CD8-positive, alpha-beta memory T cell (primary cell): ENCODE data around the gene PPP1R2. TPM values are rescaled to one million over a fixed set of nuclear protein-coding genes. Genes with fewer than 3 reads are reported as not detected.

Experiments
- CTCF ChIA-PET: fragments of 350-600 bp; sonication (Branson Sonifier 250); formaldehyde crosslinking; loops from one replicate; lab custom pipeline; 2021; ENCODE audit warnings: antibody characterized with exemption; lab: Charles Lee
- POLR2A ChIA-PET: fragments of 350-600 bp; sonication (Branson Sonifier 250); formaldehyde crosslinking; loops from one replicate; lab custom pipeline; 2021; ENCODE audit warnings: antibody characterized with exemption; lab: Charles Lee
- DNase-seq, 5 donors: peaks; one replicate each; pipeline versions ENCODE4 v3.0.0 to v3.0.0-alpha.2; 2020 to 2022; ENCODE audit warnings: mixed read lengths in 1 of 5
- H3K27ac ChIP-seq: one replicate; pipeline ENCODE4 v1.7.0; 2013; ENCODE audit warnings: low read depth, mild to moderate bottlenecking, low read length, moderate library complexity
- H3K27me3 ChIP-seq: 2 replicates; pipeline ENCODE4 v1.7.0; 2013; ENCODE audit warnings: low read length, mild to moderate bottlenecking; ENCODE audit not compliant: insufficient read depth, poor library complexity, severe bottlenecking
- H3K36me3 ChIP-seq: 2 replicates; pipeline ENCODE4 v1.7.0; 2013; ENCODE audit warnings: mild to moderate bottlenecking, low read length, moderate library complexity; ENCODE audit not compliant: insufficient read depth
- H3K4me1 ChIP-seq: 2 replicates; pipeline ENCODE4 v1.7.0; 2013; ENCODE audit warnings: mild to moderate bottlenecking, low read length, moderate library complexity; ENCODE audit not compliant: insufficient read depth
- H3K4me3 ChIP-seq: 2 replicates; pipeline ENCODE4 v1.7.0; 2013; ENCODE audit warnings: mild to moderate bottlenecking, low read length
- H3K9me3 ChIP-seq: 2 replicates; pipeline ENCODE4 v1.7.0; 2013; ENCODE audit warnings: mild to moderate bottlenecking, low read length
- H3K27ac Mint-ChIP-seq, 8 donors: one replicate each; pipeline ENCODE4 v1.8.0; 2020 to 2021; ENCODE audit warnings: mixed read lengths in 8 of 8, mild to moderate bottlenecking in 6 of 8, inconsistent platforms in 3 of 8, moderate library complexity in 3 of 8
- H3K27me3 Mint-ChIP-seq, 2 donors: one replicate each; pipeline ENCODE4 v1.8.0; 2020 to 2021; ENCODE audit warnings: mixed read lengths in 2 of 2, mild to moderate bottlenecking in 1 of 2, moderate library complexity in 1 of 2
- H3K36me3 Mint-ChIP-seq, 3 donors: one replicate each; pipeline ENCODE4 v1.8.0; 2020 to 2021; ENCODE audit warnings: mixed read lengths in 3 of 3, inconsistent platforms in 1 of 3, mild to moderate bottlenecking in 1 of 3
- H3K4me1 Mint-ChIP-seq, 3 donors: one replicate each; pipeline ENCODE4 v1.8.0; 2020 to 2021; ENCODE audit warnings: mixed read lengths in 3 of 3, inconsistent platforms in 1 of 3, mild to moderate bottlenecking in 1 of 3
- H3K4me3 Mint-ChIP-seq, 7 donors: one replicate each; pipeline ENCODE4 v1.8.0; 2020 to 2021; ENCODE audit warnings: mixed read lengths in 7 of 7, mild to moderate bottlenecking in 6 of 7, moderate library complexity in 4 of 7, inconsistent platforms in 2 of 7
- H3K9me3 Mint-ChIP-seq, 5 donors: one replicate each; pipeline ENCODE4 v1.8.0; 2020 to 2022; ENCODE audit warnings: mixed read lengths in 5 of 5, mild to moderate bottlenecking in 3 of 5, moderate library complexity in 2 of 5, inconsistent platforms in 1 of 5
- polyA plus RNA-seq: library from polyadenylated mRNA; unstranded; fragments of 300-500 nt; fragmentation: Illumina TruSeq; gene quantifications from one replicate; pipeline ENCODE4 v1.2.3, GENCODE V29; 2021
- total RNA-seq, 2 experiments: library from RNA; stranded (reverse); gene quantifications; one replicate each; pipeline ENCODE4 v1.2.3, GENCODE V29; 2021

PPP1R2 gene
- total and polyA plus RNA-seq, 3 experiments from 2014 or later: 106 to 209 (median 109) TPM

DNA sequence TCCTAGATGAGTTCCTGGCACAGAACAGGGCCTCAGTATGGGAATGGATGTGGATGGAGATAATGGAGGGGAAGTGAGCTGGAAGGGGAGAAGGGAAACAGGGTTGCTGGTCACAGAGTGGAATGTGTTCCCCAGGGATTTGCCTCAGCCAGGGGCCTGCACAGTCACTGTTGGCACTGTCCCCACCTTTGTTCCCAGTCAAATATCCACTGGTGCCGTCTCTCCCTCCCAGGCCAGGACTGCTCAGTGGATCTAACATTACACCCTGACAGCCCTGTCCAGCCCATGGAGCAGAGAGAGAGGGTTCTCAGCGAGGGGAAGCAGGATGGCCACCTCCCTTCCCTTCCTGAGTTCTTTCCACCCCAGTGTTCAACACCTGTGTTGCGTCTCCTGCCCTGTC is 1.5 kb upstream of the PPP1R2 start:
- peaks cover 70% of the 10 kb centered on the region for H3K4me1 ChIP-seq
- H3K9me3 ChIP-seq: no peaks in the 10 kb centered on the region
- no peak for DNase-seq
- ChIA-PET CTCF (interaction anchor here (3.8 kb wide), 1 partner anchor 274 kb away, joined by 24 read pairs; the partner anchor contains the start of gene XXYLT1), POLR2A (no interaction called here)
- peak overlapping the region in 7 of 8 donors; percentile 84 to 97 (median 93) for H3K27ac Mint-ChIP-seq
- no peaks in the 10 kb centered on the region for H3K27me3 ChIP-seq
- no peaks in the 10 kb centered on the region for H3K36me3 ChIP-seq
- peaks cover 72 to 78% (median 77%) of the 10 kb centered on the region in 3 donors for H3K4me1 Mint-ChIP-seq
- no peak overlapping the region for H3K27ac ChIP-seq
- peaks cover 0 to 30% (median under 1%) of the 10 kb centered on the region in 3 donors for H3K36me3 Mint-ChIP-seq
- no peaks in the 10 kb centered on the region for H3K9me3 Mint-ChIP-seq
- H3K4me3 Mint-ChIP-seq: peak overlapping the region; percentile 85 to 98 (median 95)
- no peak overlapping the region for H3K4me3 ChIP-seq
- H3K27me3 Mint-ChIP-seq: no peaks in the 10 kb centered on the region

- Histone ChIP-seq H3K27ac (no peak overlapping the region), H3K9me3 (no peaks in the 10 kb centered on the region), H3K4me1 (peaks cover 71% of the 10 kb centered on the region), H3K27me3 (no peaks in the 10 kb centered on the region), H3K36me3 (no peaks in the 10 kb centered on the region), H3K4me3 (peak overlapping the region; percentile 85)
- DNase-seq: no peak
- Mint-ChIP-seq H3K4me1 (peaks cover 74 to 82% (median 81%) of the 10 kb centered on the region in 3 donors), H3K9me3 (no peaks in the 10 kb centered on the region), H3K27ac (peak overlapping the region; percentile 84 to 97 (median 93)), H3K36me3 (peaks cover 0 to 35% (median 4%) of the 10 kb centered on the region in 3 donors), H3K27me3 (no peaks in the 10 kb centered on the region), H3K4me3 (peak overlapping the region; percentile 85 to 98 (median 95))
- CTCF ChIA-PET: interaction anchor here (3.8 kb wide), 1 partner anchor 273 kb away, joined by 24 read pairs; the partner anchor contains the start of gene XXYLT1
- POLR2A ChIA-PET: no interaction called here
These were observed 1.1 kb upstream of the PPP1R2 start for GRCh38 chr3:195544230-195544536.

- Mint-ChIP-seq H3K27me3 (no peaks in the 10 kb centered on the region), H3K27ac (peak overlapping the region; percentile 84 to 97 (median 93)), H3K9me3 (no peaks in the 10 kb centered on the region), H3K4me1 (peaks cover 75 to 82% (median 81%) of the 10 kb centered on the region in 3 donors), H3K36me3 (peaks cover 0 to 38% (median 4%) of the 10 kb centered on the region in 3 donors), H3K4me3 (peak overlapping the region; percentile 85 to 98 (median 95))
- POLR2A ChIA-PET: interaction anchor here (0.5 to 3.9 kb wide), 8 partner anchors 8 to 364 kb away, joined by 3 to 36 read pairs (median 6); partner anchors contain the start of genes ACAP2 and XXYLT1
- peak overlapping the region; percentile 85 for H3K4me3 ChIP-seq
- DNase-seq: peak in 1 of 5 donors; percentile 53
- no peaks in the 10 kb centered on the region for H3K27me3 ChIP-seq
- CTCF ChIA-PET: interaction anchor here (0.7 to 3.8 kb wide), 6 partner anchors 11 to 273 kb away, joined by 3 to 24 read pairs (median 4); partner anchors contain the start of gene XXYLT1
- H3K9me3 ChIP-seq: no peaks in the 10 kb centered on the region
- peak overlapping the region; percentile 88 for H3K27ac ChIP-seq
- peaks cover 71% of the 10 kb centered on the region for H3K4me1 ChIP-seq
- no peaks in the 10 kb centered on the region for H3K36me3 ChIP-seq
These were observed 540 bp upstream of the PPP1R2 start for GRCh38 chr3:195543500-195544229.

DNA sequence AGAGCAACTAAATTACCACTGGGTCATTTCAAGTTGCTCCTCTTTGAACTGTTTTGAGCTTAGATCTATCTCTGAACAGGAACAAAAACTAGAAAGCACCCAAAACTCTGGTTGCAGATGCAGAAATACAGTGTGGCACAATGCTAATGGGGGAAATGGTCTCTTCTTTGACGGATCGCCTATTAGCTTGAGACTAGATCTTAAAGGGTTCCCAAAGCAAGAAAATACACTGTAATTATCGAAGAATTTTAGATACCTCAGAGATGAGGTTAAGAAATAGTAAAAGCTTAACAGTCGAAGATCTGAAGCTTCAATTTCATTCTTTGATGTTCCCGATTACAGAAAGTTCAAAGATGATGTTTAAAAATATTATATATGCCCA is 818 bp downstream of the PPP1R2 start:
- H3K27ac Mint-ChIP-seq: peak overlapping the region; percentile 84 to 99 (median 94)

DNA sequence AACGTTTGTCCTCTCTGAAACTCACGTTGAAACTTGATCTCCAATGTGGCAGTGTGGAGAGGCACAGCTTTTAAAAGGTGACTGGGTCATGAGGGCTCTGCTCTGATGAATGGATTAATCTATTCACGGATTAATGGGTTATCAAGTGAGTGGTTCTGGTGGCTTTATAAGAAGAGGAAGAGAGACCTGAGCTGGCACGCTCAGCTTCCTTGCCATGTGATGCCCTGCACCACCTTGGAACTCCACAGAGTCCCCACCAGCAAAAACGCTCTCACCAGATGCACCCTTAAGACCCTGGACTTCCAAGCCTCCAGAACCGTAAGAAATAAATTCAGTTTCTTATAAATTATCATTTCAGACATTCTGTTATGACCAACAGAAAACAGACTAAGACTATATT is 2.6 kb downstream of the PPP1R2 start:
- POLR2A ChIA-PET: interaction anchor here (0.6 to 3.9 kb wide), 3 partner anchors 11 to 98 kb away, joined by 3 to 36 read pairs (median 4); partner anchors contain the start of gene ACAP2
- CTCF ChIA-PET: interaction anchor here (0.6 to 1.4 kb wide), 3 partner anchors 16 to 269 kb away, joined by 3 read pairs; partner anchors contain the start of gene XXYLT1
- Histone ChIP-seq H3K36me3 (no peaks in the 10 kb centered on the region), H3K27me3 (no peaks in the 10 kb centered on the region), H3K27ac (no peak overlapping the region), H3K4me1 (peaks cover 65% of the 10 kb centered on the region), H3K9me3 (no peaks in the 10 kb centered on the region), H3K4me3 (peak overlapping the region; percentile 85)
- Mint-ChIP-seq H3K4me1 (peaks cover 74 to 82% (median 81%) of the 10 kb centered on the region in 3 donors), H3K36me3 (peaks cover 0 to 48% (median 4%) of the 10 kb centered on the region in 3 donors), H3K27me3 (no peaks in the 10 kb centered on the region), H3K9me3 (no peaks in the 10 kb centered on the region), H3K27ac (peak overlapping the region; percentile 62 to 95 (median 88)), H3K4me3 (peak overlapping the region; percentile 85 to 98 (median 95))
- DNase-seq: no peak

More for the DNA sequence above, 818 bp downstream of the PPP1R2 start:
- Histone ChIP-seq H3K27me3 (no peaks in the 10 kb centered on the region), H3K4me1 (peaks cover 72% of the 10 kb centered on the region), H3K9me3 (no peaks in the 10 kb centered on the region), H3K4me3 (peak overlapping the region; percentile 85), H3K27ac (peak overlapping the region; percentile 88), H3K36me3 (no peaks in the 10 kb centered on the region)
- H3K9me3 Mint-ChIP-seq: no peaks in the 10 kb centered on the region
- ChIA-PET CTCF (interaction anchor here (0.6 to 3.8 kb wide), 12 partner anchors 9 to 308 kb away, joined by 3 to 24 read pairs (median 3); partner anchors contain the start of gene XXYLT1), POLR2A (interaction anchor here (0.6 to 3.9 kb wide), 11 partner anchors 9 to 955 kb away, joined by 3 to 36 read pairs (median 6); partner anchors contain the start of genes ACAP2 and XXYLT1)
- H3K36me3 Mint-ChIP-seq: peaks cover 0 to 43% (median 4%) of the 10 kb centered on the region in 3 donors
- H3K4me1 Mint-ChIP-seq: peaks cover 77 to 82% (median 81%) of the 10 kb centered on the region in 3 donors
- peak in 1 of 5 donors; percentile 34 for DNase-seq
- peak overlapping the region; percentile 85 to 98 (median 95) for H3K4me3 Mint-ChIP-seq
- H3K27me3 Mint-ChIP-seq: no peaks in the 10 kb centered on the region

- peak overlapping the region; percentile 62 to 95 (median 88) for H3K27ac Mint-ChIP-seq
- H3K4me1 Mint-ChIP-seq: peaks cover 75 to 82% (median 81%) of the 10 kb centered on the region in 3 donors
- Histone ChIP-seq H3K27me3 (no peaks in the 10 kb centered on the region), H3K4me1 (peaks cover 65% of the 10 kb centered on the region), H3K4me3 (peak overlapping the region; percentile 85), H3K9me3 (no peaks in the 10 kb centered on the region), H3K36me3 (no peaks in the 10 kb centered on the region), H3K27ac (no peak overlapping the region)
- H3K9me3 Mint-ChIP-seq: no peaks in the 10 kb centered on the region
- peak overlapping the region; percentile 85 to 98 (median 95) for H3K4me3 Mint-ChIP-seq
- H3K27me3 Mint-ChIP-seq: no peaks in the 10 kb centered on the region
- POLR2A ChIA-PET: interaction anchor here (3.9 kb wide), 1 partner anchor 11 kb away, joined by 36 read pairs; no protein-coding TSS in a partner anchor
- peaks cover 0 to 53% (median 6%) of the 10 kb centered on the region in 3 donors for H3K36me3 Mint-ChIP-seq
- CTCF ChIA-PET: interaction anchor here (0.6 to 1.4 kb wide), 3 partner anchors 16 to 269 kb away, joined by 3 read pairs; partner anchors contain the start of gene XXYLT1
- DNase-seq: no peak
These were observed 3.1 kb downstream of the PPP1R2 start for GRCh38 chr3:195540027-195540426.

DNA sequence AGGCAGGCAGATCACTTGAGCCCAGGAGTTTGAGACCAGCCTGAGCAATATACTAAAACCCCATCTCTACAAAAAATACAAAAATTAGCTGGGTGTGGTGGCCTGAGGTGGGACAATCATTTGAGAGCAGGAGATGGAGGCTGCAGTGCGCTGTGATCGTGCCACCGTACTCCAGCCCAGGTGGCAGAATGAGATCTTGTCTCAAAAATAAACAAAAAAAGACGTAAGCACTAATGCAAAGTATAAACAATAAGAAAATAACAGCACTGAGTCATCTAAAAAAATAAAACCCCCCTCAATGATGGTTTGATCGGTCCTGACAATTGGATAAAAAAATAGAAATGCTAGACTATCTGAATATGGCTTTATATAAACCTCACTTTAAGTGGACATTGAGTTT is 3.6 kb downstream of the PPP1R2 start:
- Mint-ChIP-seq H3K4me3 (peak overlapping the region; percentile 85 to 98 (median 95)), H3K9me3 (no peaks in the 10 kb centered on the region), H3K4me1 (peaks cover 76 to 82% (median 81%) of the 10 kb centered on the region in 3 donors), H3K27me3 (no peaks in the 10 kb centered on the region), H3K36me3 (peaks cover 0 to 59% (median 6%) of the 10 kb centered on the region in 3 donors), H3K27ac (peak overlapping the region; percentile 54 to 95 (median 87))
- H3K27ac ChIP-seq: no peak overlapping the region
- peaks cover 65% of the 10 kb centered on the region for H3K4me1 ChIP-seq
- no peaks in the 10 kb centered on the region for H3K27me3 ChIP-seq
- ChIA-PET POLR2A (no interaction called here), CTCF (interaction anchor here (1.0 to 1.4 kb wide), 2 partner anchors 11 to 17 kb away, joined by 3 to 4 read pairs; no protein-coding TSS in a partner anchor)
- H3K4me3 ChIP-seq: peak overlapping the region; percentile 85
- DNase-seq: no peak
- no peaks in the 10 kb centered on the region for H3K36me3 ChIP-seq
- H3K9me3 ChIP-seq: no peaks in the 10 kb centered on the region
